ENCODE results near the gene PROM1. TPM values are rescaled to one million over a fixed set of nuclear protein-coding genes. Genes with fewer than 3 reads are reported as not detected.

Gene PROM1
- total RNA-seq, 1 donor from 2014 or later: 55.9 TPM

- Mint-ChIP-seq H3K4me3 (no peak overlapping the region), H3K36me3 (no peaks in the 10 kb centered on the region), H3K27ac (no peak overlapping the region), H3K27me3 (ENCODE audit: insufficient read depth, low read depth) (peaks cover 4% of the 10 kb centered on the region), H3K9me3 (no peaks in the 10 kb centered on the region), H3K4me1 (no peaks in the 10 kb centered on the region)
- H3K4me3 ChIP-seq: no peak overlapping the region
- no peaks in the 10 kb centered on the region for H3K79me2 ChIP-seq (ENCODE audit: low read depth)
- H3K27me3 ChIP-seq: no peaks in the 10 kb centered on the region
- no peak overlapping the region for H3K27ac ChIP-seq
- no peaks in the 10 kb centered on the region for H3K36me3 ChIP-seq
- peaks cover 2% of the 10 kb centered on the region for H3F3A ChIP-seq (ENCODE audit: low read depth)
- H3K4me2 ChIP-seq: no peak overlapping the region
- no peaks in the 10 kb centered on the region for H3K9me3 ChIP-seq (ENCODE audit: low read depth)
- no peak for TF ChIP-seq EZH2 (IDR thresholded peaks at IDR 0.05)
- TF ChIP-seq, protein P1, sequence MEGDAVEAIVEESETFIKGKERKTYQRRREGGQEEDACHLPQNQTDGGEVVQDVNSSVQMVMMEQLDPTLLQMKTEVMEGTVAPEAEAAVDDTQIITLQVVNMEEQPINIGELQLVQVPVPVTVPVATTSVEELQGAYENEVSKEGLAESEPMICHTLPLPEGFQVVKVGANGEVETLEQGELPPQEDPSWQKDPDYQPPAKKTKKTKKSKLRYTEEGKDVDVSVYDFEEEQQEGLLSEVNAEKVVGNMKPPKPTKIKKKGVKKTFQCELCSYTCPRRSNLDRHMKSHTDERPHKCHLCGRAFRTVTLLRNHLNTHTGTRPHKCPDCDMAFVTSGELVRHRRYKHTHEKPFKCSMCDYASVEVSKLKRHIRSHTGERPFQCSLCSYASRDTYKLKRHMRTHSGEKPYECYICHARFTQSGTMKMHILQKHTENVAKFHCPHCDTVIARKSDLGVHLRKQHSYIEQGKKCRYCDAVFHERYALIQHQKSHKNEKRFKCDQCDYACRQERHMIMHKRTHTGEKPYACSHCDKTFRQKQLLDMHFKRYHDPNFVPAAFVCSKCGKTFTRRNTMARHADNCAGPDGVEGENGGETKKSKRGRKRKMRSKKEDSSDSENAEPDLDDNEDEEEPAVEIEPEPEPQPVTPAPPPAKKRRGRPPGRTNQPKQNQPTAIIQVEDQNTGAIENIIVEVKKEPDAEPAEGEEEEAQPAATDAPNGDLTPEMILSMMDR (IDR thresholded peaks at IDR 0.05): no peak
- no peak for TF ChIP-seq EZH2phosphoT487 (IDR thresholded peaks at IDR 0.05)
- no peak overlapping the region for H2AFZ ChIP-seq (replicated peaks)
- no peak for DNase-seq (ENCODE audit: low spot score)
- no peak overlapping the region for H3K9ac ChIP-seq
- peaks cover under 1% of the 10 kb centered on the region for H3K4me1 ChIP-seq
- H4K20me1 ChIP-seq (ENCODE audit: low read depth): no peaks in the 10 kb centered on the region
Measured at GRCh38 chr4:16118090-16118489, 34.3 kb upstream of the PROM1 start.

- H3K9me3 Mint-ChIP-seq: no peaks in the 10 kb centered on the region
Measured at GRCh38 chr4:16117164-16117563, 33.3 kb upstream of the PROM1 start.

GRCh38 chr4:16116493-16116990 lies 32.7 kb upstream of the PROM1 start:
- Histone ChIP-seq H3K4me2 (no peak overlapping the region), H3K9me3 (ENCODE audit: low read depth) (no peaks in the 10 kb centered on the region), H3K9ac (no peak overlapping the region), H3K4me1 (no peaks in the 10 kb centered on the region), H3F3A (ENCODE audit: low read depth) (no peaks in the 10 kb centered on the region), H3K27me3 (no peaks in the 10 kb centered on the region), H3K27ac (no peak overlapping the region), H3K36me3 (no peaks in the 10 kb centered on the region), H2AFZ (replicated peaks) (no peak overlapping the region), H4K20me1 (ENCODE audit: low read depth) (no peaks in the 10 kb centered on the region), H3K4me3 (no peak overlapping the region), H3K79me2 (ENCODE audit: low read depth) (no peaks in the 10 kb centered on the region)
- no peaks in the 10 kb centered on the region for H3K9me3 Mint-ChIP-seq
- DNase-seq (ENCODE audit: low spot score): no peak
- no peak overlapping the region for H3K4me3 Mint-ChIP-seq
- no peaks in the 10 kb centered on the region for H3K4me1 Mint-ChIP-seq
- peaks cover 4% of the 10 kb centered on the region for H3K27me3 Mint-ChIP-seq (ENCODE audit: insufficient read depth, low read depth)
- no peaks in the 10 kb centered on the region for H3K36me3 Mint-ChIP-seq
- TF ChIP-seq EZH2phosphoT487 (IDR thresholded peaks at IDR 0.05) (no peak), EZH2 (IDR thresholded peaks at IDR 0.05) (no peak)
- TF ChIP-seq, protein P1 (IDR thresholded peaks at IDR 0.05): no peak
- no peak overlapping the region for H3K27ac Mint-ChIP-seq

More at GRCh38 chr4:16117164-16117563, 33.3 kb upstream of the PROM1 start:
- no peaks in the 10 kb centered on the region for H4K20me1 ChIP-seq (ENCODE audit: low read depth)
- TF ChIP-seq, protein P1 (IDR thresholded peaks at IDR 0.05): no peak
- TF ChIP-seq EZH2 (IDR thresholded peaks at IDR 0.05): no peak
- TF ChIP-seq EZH2phosphoT487 (IDR thresholded peaks at IDR 0.05): no peak
- no peaks in the 10 kb centered on the region for H3K9me3 ChIP-seq (ENCODE audit: low read depth)
- H2AFZ ChIP-seq (replicated peaks): no peak overlapping the region
- H3K4me1 Mint-ChIP-seq: no peaks in the 10 kb centered on the region
- H3K79me2 ChIP-seq (ENCODE audit: low read depth): no peaks in the 10 kb centered on the region
- H3K4me2 ChIP-seq: no peak overlapping the region
- H3K27me3 ChIP-seq: no peaks in the 10 kb centered on the region
- no peaks in the 10 kb centered on the region for H3K36me3 ChIP-seq
- no peaks in the 10 kb centered on the region for H3K4me1 ChIP-seq
- no peak overlapping the region for H3K4me3 ChIP-seq
- H3K27ac Mint-ChIP-seq: no peak overlapping the region
- peaks cover 4% of the 10 kb centered on the region for H3K27me3 Mint-ChIP-seq (ENCODE audit: insufficient read depth, low read depth)
- H3K9ac ChIP-seq: no peak overlapping the region
- no peak overlapping the region for H3K27ac ChIP-seq
- no peaks in the 10 kb centered on the region for H3K36me3 Mint-ChIP-seq
- H3K4me3 Mint-ChIP-seq: no peak overlapping the region
- no peak for DNase-seq (ENCODE audit: low spot score)
- no peaks in the 10 kb centered on the region for H3F3A ChIP-seq (ENCODE audit: low read depth)

All from neural progenitor cell (in vitro differentiated cells).